ENCODE measurements around the gene HIBCH. TPM values are rescaled to one million over a fixed set of nuclear protein-coding genes. Genes with fewer than 3 reads are reported as not detected.
A peak's percentile ranks its signal among the peaks of the same experiment; 100 is the strongest.

HIBCH gene
- total and polyA plus RNA-seq, 2 of the 13 experiments (the other 11 are each of a cell fraction or from before 2014, with no cell fraction given) = 18.8 to 49.5 TPM

DNA sequence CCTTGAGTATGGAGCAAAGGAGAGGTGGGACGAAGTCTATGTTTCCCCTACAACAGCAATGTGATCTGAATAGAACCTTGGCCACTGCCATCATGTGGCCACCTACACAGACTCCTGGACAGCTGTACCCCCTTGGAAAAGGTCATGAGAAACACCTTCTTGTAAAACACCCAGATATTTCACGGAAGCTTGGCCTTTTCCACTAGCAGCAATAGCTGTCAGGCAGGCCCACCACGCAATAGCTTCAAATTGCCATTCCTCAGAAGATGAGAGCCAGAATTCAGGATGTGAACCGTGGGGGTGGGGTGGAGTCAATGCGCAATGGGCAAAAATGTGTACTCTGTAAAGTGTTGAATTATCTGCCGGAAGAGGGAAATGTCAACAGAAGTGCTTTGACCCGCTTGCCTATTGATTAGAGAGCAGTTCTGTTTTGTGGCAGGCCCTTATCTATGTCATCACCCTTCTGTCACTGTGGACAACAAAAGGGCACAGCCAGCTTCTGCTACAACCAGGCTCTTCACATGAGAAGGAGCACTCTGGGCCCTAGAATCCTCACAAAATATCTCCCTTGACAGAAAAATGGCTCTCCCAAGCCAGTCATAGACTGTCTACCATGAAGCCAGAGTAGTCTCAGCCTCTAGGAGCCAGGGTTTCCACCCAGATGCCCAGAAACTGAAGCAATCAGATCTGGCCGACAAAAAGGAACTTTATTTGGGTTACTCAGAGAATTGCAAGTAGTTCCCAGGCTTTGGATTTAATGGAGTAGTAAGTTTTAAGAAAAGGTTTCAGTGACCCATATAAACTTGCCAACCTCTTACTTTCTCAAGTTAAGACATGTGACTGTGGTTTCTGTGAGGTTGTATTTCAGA is 33.3 kb upstream of the HIBCH start (continued):
- TF ChIP-seq ZMAT3 (CRISPR knock-in tag; conservative IDR thresholded peaks at IDR 0.05) = peak; percentile 88
- TF ChIP-seq ZNF704 (CRISPR knock-in tag; IDR thresholded peaks at IDR 0.05; ENCODE audit: borderline replicate concordance) = peak; percentile 49; the same call in 1 of the 2 replicates
- peak; percentile 97; the same call in 1 of the 2 replicates for TF ChIP-seq SP140L (CRISPR knock-in tag; IDR thresholded peaks at IDR 0.05; ENCODE audit: borderline replicate concordance)
- peak; percentile 88 for TF ChIP-seq ZNF574 (CRISPR knock-in tag; IDR thresholded peaks at IDR 0.05)
- TF ChIP-seq PTBP1 (IDR thresholded peaks at IDR 0.05; ENCODE audit: low read depth, low read length, poor library complexity, severe bottlenecking) = no peak
- peak; percentile 90 for TF ChIP-seq HOXD1 (CRISPR knock-in tag; IDR thresholded peaks at IDR 0.05)
- TF ChIP-seq SRY (CRISPR knock-in tag; IDR thresholded peaks at IDR 0.05) = no peak
- peak; percentile 86; the same call in 1 of the 2 replicates for TF ChIP-seq CBX5 (CRISPR knock-in tag; IDR thresholded peaks at IDR 0.05; ENCODE audit: borderline replicate concordance)
- TF ChIP-seq ZNF329 (CRISPR knock-in tag; IDR thresholded peaks at IDR 0.05; ENCODE audit: low read depth) = peak; percentile 84; the same call in 1 of the 2 replicates
- peak; percentile 92 for TF ChIP-seq NFKBIZ (CRISPR knock-in tag; IDR thresholded peaks at IDR 0.05)
- 0 out of 2 replicates have a peak, but pooled peaks have one; percentile 20 for TF ChIP-seq ZNF333 (CRISPR knock-in tag; IDR thresholded peaks at IDR 0.05; ENCODE audit: borderline replicate concordance)
- no peak for TF ChIP-seq CBX2 (IDR thresholded peaks at IDR 0.05; ENCODE audit: low read depth, low read length)
- peak; percentile 98; the same call in 1 of the 2 replicates for TF ChIP-seq CBX2 (CRISPR knock-in tag; IDR thresholded peaks at IDR 0.05; ENCODE audit: low read depth)
- TF ChIP-seq IKZF4 (CRISPR knock-in tag; IDR thresholded peaks at IDR 0.05; ENCODE audit: borderline replicate concordance, low read depth, not compliant biosample characterization) = no peak
- peak; percentile 51; the same call in 1 of the 2 replicates for TF ChIP-seq BHLHE40 (IDR thresholded peaks at IDR 0.05; ENCODE audit: low read length)
- TF ChIP-seq, protein P1, sequence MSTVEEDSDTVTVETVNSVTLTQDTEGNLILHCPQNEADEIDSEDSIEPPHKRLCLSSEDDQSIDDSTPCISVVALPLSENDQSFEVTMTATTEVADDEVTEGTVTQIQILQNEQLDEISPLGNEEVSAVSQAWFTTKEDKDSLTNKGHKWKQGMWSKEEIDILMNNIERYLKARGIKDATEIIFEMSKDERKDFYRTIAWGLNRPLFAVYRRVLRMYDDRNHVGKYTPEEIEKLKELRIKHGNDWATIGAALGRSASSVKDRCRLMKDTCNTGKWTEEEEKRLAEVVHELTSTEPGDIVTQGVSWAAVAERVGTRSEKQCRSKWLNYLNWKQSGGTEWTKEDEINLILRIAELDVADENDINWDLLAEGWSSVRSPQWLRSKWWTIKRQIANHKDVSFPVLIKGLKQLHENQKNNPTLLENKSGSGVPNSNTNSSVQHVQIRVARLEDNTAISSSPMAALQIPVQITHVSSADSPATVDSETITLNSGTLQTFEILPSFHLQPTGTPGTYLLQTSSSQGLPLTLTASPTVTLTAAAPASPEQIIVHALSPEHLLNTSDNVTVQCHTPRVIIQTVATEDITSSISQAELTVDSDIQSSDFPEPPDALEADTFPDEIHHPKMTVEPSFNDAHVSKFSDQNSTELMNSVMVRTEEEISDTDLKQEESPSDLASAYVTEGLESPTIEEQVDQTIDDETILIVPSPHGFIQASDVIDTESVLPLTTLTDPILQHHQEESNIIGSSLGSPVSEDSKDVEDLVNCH (CRISPR knock-in tag; IDR thresholded peaks at IDR 0.05) = no peak
- no peak for TF ChIP-seq ZNF616 (CRISPR knock-in tag; IDR thresholded peaks at IDR 0.05; ENCODE audit: low read depth)
- TF ChIP-seq, protein P2, sequence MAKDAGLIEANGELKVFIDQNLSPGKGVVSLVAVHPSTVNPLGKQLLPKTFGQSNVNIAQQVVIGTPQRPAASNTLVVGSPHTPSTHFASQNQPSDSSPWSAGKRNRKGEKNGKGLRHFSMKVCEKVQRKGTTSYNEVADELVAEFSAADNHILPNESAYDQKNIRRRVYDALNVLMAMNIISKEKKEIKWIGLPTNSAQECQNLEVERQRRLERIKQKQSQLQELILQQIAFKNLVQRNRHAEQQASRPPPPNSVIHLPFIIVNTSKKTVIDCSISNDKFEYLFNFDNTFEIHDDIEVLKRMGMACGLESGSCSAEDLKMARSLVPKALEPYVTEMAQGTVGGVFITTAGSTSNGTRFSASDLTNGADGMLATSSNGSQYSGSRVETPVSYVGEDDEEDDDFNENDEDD (CRISPR knock-in tag; IDR thresholded peaks at IDR 0.05; ENCODE audit: borderline replicate concordance) = 0 out of 2 replicates have a peak, but pooled peaks have one; percentile 31
- TF ChIP-seq TSC22D2 (CRISPR knock-in tag; IDR thresholded peaks at IDR 0.05; ENCODE audit: borderline replicate concordance) = no peak; the same call in none of the 2 replicates
- TF ChIP-seq KAT8 (CRISPR knock-in tag; IDR thresholded peaks at IDR 0.05) = peak; percentile 93
- TF ChIP-seq, protein P3, sequence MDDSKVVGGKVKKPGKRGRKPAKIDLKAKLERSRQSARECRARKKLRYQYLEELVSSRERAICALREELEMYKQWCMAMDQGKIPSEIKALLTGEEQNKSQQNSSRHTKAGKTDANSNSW (CRISPR knock-in tag; IDR thresholded peaks at IDR 0.05; ENCODE audit: borderline replicate concordance) = no peak
